H1 (cell line): ENCODE measurements around the gene SSUH2. TPM values are rescaled to one million over a fixed set of nuclear protein-coding genes. Genes with fewer than 3 reads are reported as not detected.

Experiments used
- CTCF ChIA-PET: fragments of 300-600 bp; sonication (Branson Sonifier 250); formaldehyde crosslinking; loops from one replicate; lab custom pipeline; 2021; ENCODE audit not compliant: partially characterized antibody; lab: Charles Lee
- POLR2A ChIA-PET: fragments of 300-600 bp; sonication (Branson Sonifier 250); formaldehyde crosslinking; loops from one replicate; lab custom pipeline; 2021; ENCODE audit warnings: inconsistent platforms; ENCODE audit not compliant: partially characterized antibody; lab: Charles Lee
- DNase-seq, 2 experiments: peaks; one replicate each; pipeline versions ENCODE4 v3.0.0 to v3.0.0-alpha.2; 2010 to 2022; ENCODE audit warnings: low spot score in 2 of 2, low read depth in 1 of 2, mixed read lengths in 1 of 2
- FAIRE-seq: peaks from 2 replicates; lab custom pipeline; 2011; peaks lifted over from hg19 to GRCh38; lab: Jason Lieb, UNC
- H2AFZ ChIP-seq: 2 replicates; pipeline ENCODE4 v1.8.1; 2012; ENCODE audit warnings: low read length, inconsistent platforms
- H2AK5ac ChIP-seq: 2 replicates; pipeline ENCODE4 v1.6.1; 2013; ENCODE audit warnings: low read depth, low read length
- H2BK120ac ChIP-seq: replicated peaks from 2 replicates; pipeline ENCODE3; 2013; ENCODE audit warnings: low read depth, low read length, inconsistent platforms
- H2BK12ac ChIP-seq: 2 replicates; pipeline ENCODE4 v1.6.1; 2013; ENCODE audit warnings: low read depth, low read length
- H2BK15ac ChIP-seq: 2 replicates; pipeline ENCODE4 v1.6.1; 2013; ENCODE audit warnings: low read length
- H2BK20ac ChIP-seq: 2 replicates; pipeline ENCODE4 v1.6.1; 2013; ENCODE audit warnings: low read length
- H2BK5ac ChIP-seq: 2 replicates; pipeline ENCODE4 v1.6.1; 2013; ENCODE audit warnings: low read depth, low read length
- H3K14ac ChIP-seq: 2 replicates; pipeline ENCODE4 v1.6.1; 2013; ENCODE audit warnings: inconsistent platforms; ENCODE audit not compliant: insufficient read length
- H3K18ac ChIP-seq: 2 replicates; pipeline ENCODE4 v1.6.1; 2013; ENCODE audit warnings: low read length; ENCODE audit errors: extremely low read depth
- H3K23ac ChIP-seq: 2 replicates; pipeline ENCODE4 v1.6.1; 2013; ENCODE audit warnings: inconsistent platforms; ENCODE audit not compliant: insufficient read length
- H3K23me2 ChIP-seq: 2 replicates; pipeline ENCODE4 v1.6.1; 2013; ENCODE audit warnings: low read depth, low read length
- H3K27ac ChIP-seq: 2 replicates; pipeline ENCODE4 v1.6.1; 2011; ENCODE audit warnings: low read depth, low read length, inconsistent platforms
- H3K27me3 ChIP-seq, 4 experiments: replicated peaks in 1 of 4; 1 replicate in 1 of 4; 2 replicates in 3 of 4; pipeline versions ENCODE4 v1.6.1 to v1.8.1; 2011 to 2013; ENCODE audit warnings: low read length in 3 of 4, mild to moderate bottlenecking in 3 of 4, inconsistent platforms in 2 of 4, mixed read lengths in 2 of 4, moderate library complexity in 1 of 4; ENCODE audit not compliant: control insufficient read depth in 3 of 4, insufficient read depth in 3 of 4; ENCODE audit errors: extremely low read depth in 1 of 4
- H3K36me3 ChIP-seq, 4 experiments: 2 replicates each; pipeline versions ENCODE4 v1.6.1 to v1.8.1; 2011 to 2013; ENCODE audit warnings: mild to moderate bottlenecking in 4 of 4, low read length in 3 of 4, moderate library complexity in 2 of 4, control low read depth in 1 of 4, inconsistent platforms in 1 of 4; ENCODE audit not compliant: insufficient read depth in 4 of 4, control insufficient read depth in 2 of 4
- H3K4ac ChIP-seq: replicated peaks from 2 replicates; pipeline ENCODE3; 2013; ENCODE audit warnings: low read length, low read depth, mixed read lengths, inconsistent platforms; ENCODE audit not compliant: insufficient read length
- H3K4me1 ChIP-seq, 4 experiments: replicated peaks in 1 of 4; 1 replicate in 1 of 4; 2 replicates in 3 of 4; pipeline versions ENCODE4 v1.6.1 to v1.8.1; 2011 to 2013; ENCODE audit warnings: low read length in 3 of 4, inconsistent platforms in 2 of 4, mixed read lengths in 1 of 4; ENCODE audit not compliant: insufficient read depth in 4 of 4, control insufficient read depth in 3 of 4
- H3K4me2 ChIP-seq, 2 experiments: 2 replicates each; pipeline versions ENCODE4 v1.6.1 to v1.8.1; 2011 to 2013; ENCODE audit warnings: low read depth in 2 of 2, low read length in 2 of 2, control low read depth in 1 of 2, inconsistent platforms in 1 of 2, mild to moderate bottlenecking in 1 of 2; ENCODE audit not compliant: insufficient read depth in 1 of 2
- H3K4me3 ChIP-seq, 4 experiments: fragments of 200-600, 300-600 bp in 1 of 4; sonication (generic), shearing (Covaris generic), sonication (Bioruptor Twin) in 1 of 4; 2 replicates each; pipeline versions ENCODE4 v1.5.1 to v1.8.1; 2011 to 2016; ENCODE audit warnings: low read length in 4 of 4, low read depth in 3 of 4, control low read depth in 2 of 4, inconsistent platforms in 2 of 4, mild to moderate bottlenecking in 2 of 4, mixed read lengths in 1 of 4, moderate library complexity in 1 of 4; ENCODE audit not compliant: insufficient read depth in 2 of 4; ENCODE audit errors: extremely low read depth in 1 of 4
- H3K56ac ChIP-seq: replicated peaks from 2 replicates; pipeline ENCODE3; 2013; ENCODE audit warnings: low read depth, mild to moderate bottlenecking, mixed read lengths, low read length, inconsistent platforms; ENCODE audit not compliant: insufficient read length
- H3K79me1 ChIP-seq: 2 replicates; pipeline ENCODE4 v1.6.1; 2013; ENCODE audit warnings: low read depth, low read length, control low read depth
- H3K79me2 ChIP-seq, 2 experiments: 2 replicates each; pipeline versions ENCODE4 v1.6.1 to v1.8.1; 2012 to 2013; ENCODE audit warnings: low read length in 2 of 2, mild to moderate bottlenecking in 2 of 2, inconsistent platforms in 1 of 2; ENCODE audit not compliant: insufficient read depth in 2 of 2, control insufficient read depth in 1 of 2
- H3K9ac ChIP-seq, 4 experiments: replicated peaks in 1 of 4; 1 replicate in 1 of 4; 2 replicates in 3 of 4; pipeline versions ENCODE4 v1.6.1 to v1.8.1; 2011 to 2013; ENCODE audit warnings: low read depth in 3 of 4, low read length in 3 of 4, control low read depth in 2 of 4, mild to moderate bottlenecking in 2 of 4, moderate library complexity in 2 of 4, inconsistent platforms in 1 of 4; ENCODE audit errors: extremely low read depth in 1 of 4
- H3K9me3 ChIP-seq, 2 experiments: 2 replicates each; pipeline versions ENCODE4 v1.6.1 to v1.8.1; 2012 to 2013; ENCODE audit warnings: mild to moderate bottlenecking in 2 of 2, moderate library complexity in 2 of 2, control low read depth in 1 of 2, inconsistent platforms in 1 of 2, low read depth in 1 of 2, low read length in 1 of 2, mixed read lengths in 1 of 2; ENCODE audit not compliant: insufficient read depth in 2 of 2
- H4K20me1 ChIP-seq, 2 experiments: replicated peaks in 1 of 2; 2 replicates each; pipeline versions ENCODE3 to v1.8.1; 2011 to 2013; ENCODE audit warnings: inconsistent platforms in 2 of 2, low read length in 2 of 2, mild to moderate bottlenecking in 1 of 2; ENCODE audit not compliant: insufficient read depth in 2 of 2, control insufficient read depth in 1 of 2
- H4K5ac ChIP-seq: 2 replicates; pipeline ENCODE4 v1.6.1; 2013; ENCODE audit warnings: low read length, low read depth, mixed read lengths, inconsistent platforms; ENCODE audit not compliant: insufficient read length
- H4K8ac ChIP-seq: 2 replicates; pipeline ENCODE4 v1.8.0; 2013; ENCODE audit warnings: mild to moderate bottlenecking, moderate library complexity, low read length, inconsistent platforms; ENCODE audit not compliant: insufficient read depth; ENCODE audit errors: extremely low read depth
- H4K91ac ChIP-seq: replicated peaks from 2 replicates; pipeline ENCODE3; 2013; ENCODE audit warnings: low read length, mixed read lengths, inconsistent platforms; ENCODE audit not compliant: insufficient read length
- EGR1 ChIP-seq: IDR thresholded peaks from 2 replicates; pipeline ENCODE4 v1.6.1; 2011; ENCODE audit warnings: low read depth, low read length, borderline replicate concordance
- KDM1A ChIP-seq: fragments of 200-600, 300-600 bp; sonication (generic); IDR thresholded peaks from 2 replicates; pipeline ENCODE4 v1.7.1; 2016; ENCODE audit warnings: mild to moderate bottlenecking, low read length, borderline replicate concordance
- WGBS, 2 experiments: shearing (Covaris generic) in 1 of 2; methylation state at CpG; one replicate each; pipeline versions ENCODE4 v1.1.6 to v1.1.7; 2013 to 2015; ENCODE audit warnings: low lambda C conversion rate in 2 of 2, mixed read lengths in 2 of 2, inconsistent platforms in 1 of 2, low coverage in 1 of 2, missing lambda C conversion rate in 1 of 2; ENCODE audit not compliant: insufficient replicate concordance in 2 of 2, insufficient coverage in 1 of 2, insufficient read length in 1 of 2; ENCODE audit errors: extremely low coverage in 1 of 2, missing lambda C conversion rate in 1 of 2; 5-methylcytosine and 5-hydroxymethylcytosine counted together
- polyA plus RNA-seq, 7 experiments: library from polyadenylated mRNA; depleted of rRNA in 3 of 7; stranded (reverse) in 5 of 7; unstranded in 2 of 7; fragments of >200 nt in 5 of 7; fragments of 200-250 nt in 2 of 7; gene quantifications; 1 replicate in 5 of 7; 2 replicates in 1 of 7; 4 replicates in 1 of 7; pipeline versions ENCODE4 v1.2.1 to v1.2.3, GENCODE V29; 2011 to 2013; ENCODE audit warnings: missing spikeins in 2 of 7, mixed read lengths in 2 of 7
- total RNA-seq: library from RNA; stranded (reverse); fragmentation: NEBNext Ultra II Directional; extraction: Animal tissue kit (Norgen Biotek cat#: 25700); gene quantifications from 2 replicates; pipeline ENCODE4 v1.2.1, GENCODE V29; 2021

SSUH2 gene
- total and polyA plus RNA-seq, 2 of the 8 experiments (the other 6 are each of a cell fraction or from before 2014, with no cell fraction given): 0.62 to 0.69 TPM

DNA sequence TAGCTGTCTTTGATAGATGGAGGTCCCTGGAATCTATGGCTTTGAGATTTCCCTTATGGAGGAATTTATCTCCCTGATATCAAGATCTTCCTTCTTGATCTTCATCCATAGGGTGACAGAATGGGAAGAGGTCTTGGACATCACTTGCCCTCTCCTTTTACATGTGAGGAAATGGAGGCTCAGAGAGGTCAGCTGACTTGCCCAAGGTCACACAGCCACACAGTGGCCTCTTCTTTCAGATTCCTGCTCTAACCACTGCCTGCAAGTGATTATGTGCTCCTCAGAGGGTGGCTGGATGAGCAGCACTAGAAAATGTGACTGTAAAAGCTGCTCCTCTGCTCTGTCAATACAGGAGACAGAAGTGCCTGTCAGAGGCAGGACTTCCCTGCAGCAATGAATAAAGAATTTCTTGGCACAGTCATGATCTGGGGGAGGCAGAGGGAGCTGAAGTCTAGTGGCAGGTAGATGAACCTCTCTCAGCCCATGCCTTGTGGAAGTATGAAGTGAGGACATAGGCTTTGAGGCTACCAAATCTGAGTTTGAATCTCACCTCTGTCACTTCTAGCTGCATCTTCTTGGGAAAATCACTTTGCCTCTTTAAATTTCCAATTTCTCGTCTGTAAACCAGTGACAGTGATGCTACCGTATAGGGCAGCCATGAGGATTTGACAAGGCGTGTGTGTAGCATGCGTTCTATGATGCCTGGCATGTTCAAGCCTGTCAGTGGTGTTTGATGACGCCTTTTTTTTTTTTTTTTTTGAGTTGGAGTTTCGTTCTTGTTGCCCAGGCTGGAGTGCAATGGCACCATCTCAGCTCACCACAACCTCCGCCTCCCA lies 12.0 kb downstream of the SSUH2 start:
- ChIA-PET CTCF (interaction anchor here (0.6 to 1.7 kb wide), 3 partner anchors 11 to 1091 kb away, joined by 3 to 6 read pairs (median 3); no protein-coding TSS in a partner anchor), POLR2A (no interaction called here)

More for the DNA sequence above, 12.0 kb downstream of the SSUH2 start:
- no peaks in the 10 kb centered on the region for H3K23me2 ChIP-seq
- no peaks in the 10 kb centered on the region for H3K79me1 ChIP-seq
- 0 out of 2 replicates have a peak, but pooled peaks have one; percentile 30 for TF ChIP-seq KDM1A
- TF ChIP-seq EGR1: no peak
- H3K4ac ChIP-seq: no peak overlapping the region
- H3K9ac ChIP-seq: no peak overlapping the region
- H4K91ac ChIP-seq: no peak overlapping the region
- DNase-seq (no peak), FAIRE-seq (no peak)
- H3K27ac ChIP-seq: no peak overlapping the region
- no peak overlapping the region for H2AK5ac ChIP-seq
- no peak overlapping the region for H2BK12ac ChIP-seq
- no peaks in the 10 kb centered on the region for H3K4me1 ChIP-seq
- no peak overlapping the region for H2BK5ac ChIP-seq
- no peak overlapping the region for H3K4me2 ChIP-seq
- H3K36me3 ChIP-seq: no peaks in the 10 kb centered on the region
- no peak overlapping the region for H3K18ac ChIP-seq
- H2AFZ ChIP-seq: no peak overlapping the region
- no peak overlapping the region for H4K8ac ChIP-seq
- no peak overlapping the region for H3K23ac ChIP-seq
- H3K9me3 ChIP-seq: peaks cover 0 to 5% of the 10 kb centered on the region in 2 experiments; a peak in 1 of 4 replicates
- H3K14ac ChIP-seq: no peak overlapping the region
- H3K79me2 ChIP-seq: no peaks in the 10 kb centered on the region
- H3K27me3 ChIP-seq: no peaks in the 10 kb centered on the region; a peak in 2 of 7 replicates
- WGBS, 2 experiments: 95% methylated on average over 5 of the region's 7 CpGs; no CpG with 5 or more reads in 1 of the 2 experiments
- no peaks in the 10 kb centered on the region for H4K20me1 ChIP-seq
- no peak overlapping the region for H3K4me3 ChIP-seq
- H2BK120ac ChIP-seq: no peak overlapping the region
- no peak overlapping the region for H4K5ac ChIP-seq
- H3K56ac ChIP-seq: no peak overlapping the region
- H2BK20ac ChIP-seq: no peak overlapping the region
- H2BK15ac ChIP-seq: no peak overlapping the region
